Neuron (in vitro differentiated cells): ENCODE measurements around the gene SLC9A9.
A peak's percentile ranks its signal among the peaks of the same experiment; 100 is the strongest.

Experiments
- H2AFZ ChIP-seq: one replicate; pipeline ENCODE4 v1.6.1; 2013; ENCODE audit warnings: low read depth, mild to moderate bottlenecking, inconsistent platforms, low read length, moderate library complexity
- H3K27me3 ChIP-seq: one replicate; pipeline ENCODE4 v1.6.1; 2013; ENCODE audit warnings: low read length; ENCODE audit not compliant: insufficient read depth
- H3K36me3 ChIP-seq: one replicate; pipeline ENCODE4 v1.6.1; 2013; ENCODE audit warnings: low read length; ENCODE audit not compliant: insufficient read depth
- H3K4me1 ChIP-seq: one replicate; pipeline ENCODE4 v1.6.1; 2013; ENCODE audit warnings: low read length; ENCODE audit not compliant: insufficient read depth
- H3K4me3 ChIP-seq: 2 replicates; pipeline ENCODE4 v1.5.1; 2013; ENCODE audit warnings: mild to moderate bottlenecking, low read length, moderate library complexity
- H3K9me3 ChIP-seq: one replicate; pipeline ENCODE4 v1.6.1; 2013; ENCODE audit warnings: low read length

The SLC9A9 gene

GRCh38 chr3:143629726-143630125 lies 218.5 kb downstream of the SLC9A9 start:
- no peak overlapping the region for H2AFZ ChIP-seq
- H3K4me3 ChIP-seq = no peak overlapping the region
- H3K36me3 ChIP-seq = no peaks in the 10 kb centered on the region
- no peaks in the 10 kb centered on the region for H3K27me3 ChIP-seq
- no peaks in the 10 kb centered on the region for H3K4me1 ChIP-seq
- H3K9me3 ChIP-seq = no peaks in the 10 kb centered on the region

- Histone ChIP-seq H3K4me3 (no peak overlapping the region), H3K27me3 (no peaks in the 10 kb centered on the region), H3K4me1 (no peaks in the 10 kb centered on the region), H3K36me3 (no peaks in the 10 kb centered on the region), H3K9me3 (no peaks in the 10 kb centered on the region), H2AFZ (no peak overlapping the region)
Observed at GRCh38 chr3:143628971-143629370, 219.3 kb downstream of the SLC9A9 start.

GRCh38 chr3:143627336-143627735 lies 220.9 kb downstream of the SLC9A9 start:
- Histone ChIP-seq H3K9me3 (no peaks in the 10 kb centered on the region), H3K36me3 (no peaks in the 10 kb centered on the region), H3K4me1 (no peaks in the 10 kb centered on the region), H3K27me3 (no peaks in the 10 kb centered on the region), H2AFZ (no peak overlapping the region), H3K4me3 (no peak overlapping the region)

- no peak overlapping the region for H2AFZ ChIP-seq
- H3K4me1 ChIP-seq = no peaks in the 10 kb centered on the region
- no peaks in the 10 kb centered on the region for H3K36me3 ChIP-seq
- peaks cover 2% of the 10 kb centered on the region for H3K9me3 ChIP-seq
- H3K27me3 ChIP-seq = no peaks in the 10 kb centered on the region
- no peak overlapping the region for H3K4me3 ChIP-seq
Observed at GRCh38 chr3:143619231-143619630, 229.0 kb downstream of the SLC9A9 start.

GRCh38 chr3:143617050-143617449 lies 231.2 kb downstream of the SLC9A9 start:
- peaks cover 2% of the 10 kb centered on the region for H3K9me3 ChIP-seq
- H3K4me3 ChIP-seq = no peak overlapping the region
- H3K4me1 ChIP-seq = no peaks in the 10 kb centered on the region
- no peaks in the 10 kb centered on the region for H3K27me3 ChIP-seq
- no peaks in the 10 kb centered on the region for H3K36me3 ChIP-seq
- H2AFZ ChIP-seq = no peak overlapping the region

GRCh38 chr3:143613226-143613625 lies 235.0 kb downstream of the SLC9A9 start:
- Histone ChIP-seq H3K4me1 (no peaks in the 10 kb centered on the region), H2AFZ (no peak overlapping the region), H3K4me3 (no peak overlapping the region), H3K36me3 (no peaks in the 10 kb centered on the region), H3K9me3 (no peaks in the 10 kb centered on the region), H3K27me3 (no peaks in the 10 kb centered on the region)

- H3K27me3 ChIP-seq = no peaks in the 10 kb centered on the region
- no peaks in the 10 kb centered on the region for H3K36me3 ChIP-seq
- H3K4me1 ChIP-seq = no peaks in the 10 kb centered on the region
- H2AFZ ChIP-seq = no peak overlapping the region
- no peaks in the 10 kb centered on the region for H3K9me3 ChIP-seq
- H3K4me3 ChIP-seq = no peak overlapping the region
Observed at GRCh38 chr3:143612541-143612940, 235.7 kb downstream of the SLC9A9 start.

- no peaks in the 10 kb centered on the region for H3K27me3 ChIP-seq
- H2AFZ ChIP-seq = no peak overlapping the region
- no peaks in the 10 kb centered on the region for H3K9me3 ChIP-seq
- H3K4me3 ChIP-seq = no peak overlapping the region
- H3K36me3 ChIP-seq = no peaks in the 10 kb centered on the region
- no peaks in the 10 kb centered on the region for H3K4me1 ChIP-seq
Observed at GRCh38 chr3:143608966-143609365, 239.3 kb downstream of the SLC9A9 start.

GRCh38 chr3:143605233-143605950 lies 242.9 kb downstream of the SLC9A9 start:
- Histone ChIP-seq H3K36me3 (no peaks in the 10 kb centered on the region), H3K4me3 (no peak overlapping the region), H3K4me1 (no peaks in the 10 kb centered on the region), H3K9me3 (no peaks in the 10 kb centered on the region), H2AFZ (no peak overlapping the region), H3K27me3 (no peaks in the 10 kb centered on the region)

- no peaks in the 10 kb centered on the region for H3K4me1 ChIP-seq
- H3K9me3 ChIP-seq = no peaks in the 10 kb centered on the region
- H3K36me3 ChIP-seq = no peaks in the 10 kb centered on the region
- H3K4me3 ChIP-seq = no peak overlapping the region
- H2AFZ ChIP-seq = no peak overlapping the region
- no peaks in the 10 kb centered on the region for H3K27me3 ChIP-seq
Observed at GRCh38 chr3:143604402-143605185, 243.7 kb downstream of the SLC9A9 start.

GRCh38 chr3:143603774-143604173 lies 244.5 kb downstream of the SLC9A9 start:
- H3K4me3 ChIP-seq = no peak overlapping the region
- H3K27me3 ChIP-seq = no peaks in the 10 kb centered on the region
- no peaks in the 10 kb centered on the region for H3K9me3 ChIP-seq
- H3K4me1 ChIP-seq = peaks cover 6% of the 10 kb centered on the region
- H3K36me3 ChIP-seq = no peaks in the 10 kb centered on the region
- H2AFZ ChIP-seq = no peak overlapping the region

GRCh38 chr3:143601723-143602484 lies 246.4 kb downstream of the SLC9A9 start:
- Histone ChIP-seq H3K27me3 (no peaks in the 10 kb centered on the region), H3K4me1 (peaks cover 15% of the 10 kb centered on the region)

More at GRCh38 chr3:143601723-143602484, 246.4 kb downstream of the SLC9A9 start:
- Histone ChIP-seq H3K4me3 (no peak overlapping the region), H2AFZ (peak overlapping the region; percentile 34), H3K9me3 (no peaks in the 10 kb centered on the region), H3K36me3 (no peaks in the 10 kb centered on the region)
